ENCODE measurements around the gene SON. TPM values are rescaled to one million over a fixed set of nuclear protein-coding genes. Genes with fewer than 3 reads are reported as not detected.
"Not testable (repeated sequence)": the region's sequence is repeated elsewhere in the genome, so short reads cannot be mapped to it uniquely, and the experiment has no call there.

Gene SON
- total RNA-seq, 1 experiment from 2014 or later: 73.8 TPM

GRCh38 chr21:33572350-33572749 lies 29.5 kb downstream of the SON start:
- Histone ChIP-seq H3K4me3 (ENCODE audit: insufficient read depth, low read depth, low read length) (no peak overlapping the region), H3K36me3 (replicated peaks; ENCODE audit: control insufficient read depth, insufficient read depth, low read length) (peaks cover 35% of the 10 kb centered on the region), H3K27me3 (ENCODE audit: control insufficient read depth, insufficient read depth, low read length) (no peaks in the 10 kb centered on the region)
- DNase-seq: no peak

- peaks cover 22% of the 10 kb centered on the region for H3K36me3 ChIP-seq (replicated peaks; ENCODE audit: control insufficient read depth, insufficient read depth, low read length)
- H3K4me3 ChIP-seq (ENCODE audit: insufficient read depth, low read depth, low read length); DNase-seq; H3K27me3 ChIP-seq (ENCODE audit: control insufficient read depth, insufficient read depth, low read length): not testable (repeated sequence)
Measured at GRCh38 chr21:33576741-33577141, 33.9 kb downstream of the SON start.

- no peaks in the 10 kb centered on the region for H3K27me3 ChIP-seq (ENCODE audit: control insufficient read depth, insufficient read depth, low read length)
- no peak for DNase-seq
- peaks cover 17% of the 10 kb centered on the region for H3K36me3 ChIP-seq (replicated peaks; ENCODE audit: control insufficient read depth, insufficient read depth, low read length)
- no peak overlapping the region for H3K4me3 ChIP-seq (ENCODE audit: insufficient read depth, low read depth, low read length)
Measured at GRCh38 chr21:33578214-33578613, 35.4 kb downstream of the SON start.

DNA sequence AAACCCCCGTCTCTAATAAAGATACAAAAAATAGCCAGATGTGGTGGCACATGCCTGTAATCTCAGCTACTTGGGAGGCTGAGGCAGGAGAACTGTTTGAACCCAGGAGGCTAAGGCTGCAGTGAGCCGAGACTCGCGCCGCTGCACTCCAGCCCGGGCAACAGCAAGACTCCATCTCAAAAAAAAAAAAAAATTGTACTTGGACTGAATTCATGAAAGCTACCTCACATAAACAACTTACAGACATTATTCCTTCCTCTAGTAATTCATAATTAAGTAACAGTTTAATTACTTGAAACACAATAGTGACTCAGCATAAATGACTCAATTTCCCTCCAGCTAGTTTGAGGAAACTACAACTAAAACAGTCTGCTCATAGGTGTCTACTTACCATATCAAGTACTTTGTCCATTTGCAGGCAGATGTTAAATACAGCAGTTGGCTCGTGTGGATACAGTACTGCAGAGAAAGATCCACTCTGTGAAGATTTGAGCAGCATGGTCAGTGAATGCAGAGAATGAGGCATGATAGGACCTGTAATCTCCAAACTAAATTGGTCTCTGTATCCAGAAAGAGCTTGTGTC lies 36.2 kb downstream of the SON start:
- Histone ChIP-seq H3K36me3 (replicated peaks; ENCODE audit: control insufficient read depth, insufficient read depth, low read length) (peaks cover 16% of the 10 kb centered on the region), H3K4me3 (ENCODE audit: insufficient read depth, low read depth, low read length) (no peak overlapping the region), H3K27me3 (ENCODE audit: control insufficient read depth, insufficient read depth, low read length) (no peaks in the 10 kb centered on the region)
- DNase-seq: no peak

DNA sequence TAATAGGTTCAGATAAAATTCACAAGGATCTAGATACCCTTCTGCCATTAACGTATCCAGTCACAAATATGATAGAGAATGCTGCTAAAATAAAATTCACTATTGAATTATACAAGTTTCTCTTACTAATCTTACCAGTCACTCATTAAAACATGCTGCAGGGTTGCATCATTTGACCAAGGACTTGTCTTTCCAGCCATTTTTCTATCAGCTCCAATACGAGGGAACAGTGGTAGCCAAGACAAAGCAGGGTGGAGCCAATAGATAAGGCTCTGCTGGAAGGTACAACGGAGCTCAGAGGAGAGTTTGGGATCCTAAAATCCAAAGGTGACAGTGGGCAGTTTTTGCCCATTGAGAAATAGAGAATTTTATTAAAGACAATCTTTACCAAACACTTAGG lies 41.6 kb downstream of the SON start:
- H3K4me3 ChIP-seq (ENCODE audit: insufficient read depth, low read depth, low read length): no peak overlapping the region
- no peak for DNase-seq
- H3K27me3 ChIP-seq (ENCODE audit: control insufficient read depth, insufficient read depth, low read length): peaks cover 3% of the 10 kb centered on the region
- peaks cover 3% of the 10 kb centered on the region for H3K36me3 ChIP-seq (replicated peaks; ENCODE audit: control insufficient read depth, insufficient read depth, low read length)

GRCh38 chr21:33586927-33587326 lies 44.1 kb downstream of the SON start:
- DNase-seq: no peak

GRCh38 chr21:33587792-33588484 lies 45.1 kb downstream of the SON start:
- peaks cover 3% of the 10 kb centered on the region for H3K27me3 ChIP-seq (ENCODE audit: control insufficient read depth, insufficient read depth, low read length)
- DNase-seq: peak; percentile 75
- H3K36me3 ChIP-seq (replicated peaks; ENCODE audit: control insufficient read depth, insufficient read depth, low read length): peaks cover 2% of the 10 kb centered on the region
- peak overlapping the region; percentile 88 for H3K4me3 ChIP-seq (ENCODE audit: insufficient read depth, low read depth, low read length)

More at GRCh38 chr21:33586927-33587326, 44.1 kb downstream of the SON start:
- Histone ChIP-seq H3K27me3 (ENCODE audit: control insufficient read depth, insufficient read depth, low read length) (peaks cover 3% of the 10 kb centered on the region), H3K36me3 (replicated peaks; ENCODE audit: control insufficient read depth, insufficient read depth, low read length) (peaks cover 2% of the 10 kb centered on the region), H3K4me3 (ENCODE audit: insufficient read depth, low read depth, low read length) (no peak overlapping the region)

- DNase-seq: peak; percentile 99
- H3K36me3 ChIP-seq (replicated peaks; ENCODE audit: control insufficient read depth, insufficient read depth, low read length): peaks cover 2% of the 10 kb centered on the region
Measured at GRCh38 chr21:33588485-33589335, 45.9 kb downstream of the SON start, which contains the start of gene DONSON. Gene DONSON (minus strand): TSS chr21:33588684. CDS start chr21:33588641, 43 bp downstream.

GRCh38 chr21:33598051-33598450 lies 55.2 kb downstream of the SON start:
- Histone ChIP-seq H3K36me3 (replicated peaks; ENCODE audit: control insufficient read depth, insufficient read depth, low read length) (peaks cover 10% of the 10 kb centered on the region), H3K27me3 (ENCODE audit: control insufficient read depth, insufficient read depth, low read length) (no peaks in the 10 kb centered on the region), H3K4me3 (ENCODE audit: insufficient read depth, low read depth, low read length) (no peak overlapping the region)
- DNase-seq: no peak

More at GRCh38 chr21:33588485-33589335, 45.9 kb downstream of the SON start, which contains the start of gene DONSON:
- H3K27me3 ChIP-seq (ENCODE audit: control insufficient read depth, insufficient read depth, low read length): peaks cover 3% of the 10 kb centered on the region
- peak within 1 kb of the TSS; percentile 88 for H3K4me3 ChIP-seq (ENCODE audit: insufficient read depth, low read depth, low read length)

DNA sequence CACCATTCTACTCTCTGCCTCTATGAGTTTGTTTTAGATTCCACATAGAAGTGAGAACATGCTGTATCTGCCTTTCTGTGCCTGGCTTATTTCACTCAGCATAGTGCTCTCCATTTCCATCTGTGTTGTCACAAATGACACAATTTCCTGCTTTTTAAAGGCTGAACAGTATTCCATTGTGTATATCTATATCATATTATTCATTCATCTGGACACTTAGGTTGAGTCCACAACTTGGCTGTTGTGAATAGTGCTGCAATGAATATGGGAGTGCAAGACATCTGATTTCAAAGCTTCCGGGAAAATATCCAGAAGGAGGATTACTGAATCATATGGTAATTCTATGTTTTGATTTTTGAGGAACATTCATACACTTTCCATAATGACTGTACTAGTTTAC lies 65.7 kb downstream of the SON start:
- Histone ChIP-seq H3K27me3 (ENCODE audit: control insufficient read depth, insufficient read depth, low read length) (no peaks in the 10 kb centered on the region), H3K36me3 (replicated peaks; ENCODE audit: control insufficient read depth, insufficient read depth, low read length) (no peaks in the 10 kb centered on the region; the same call in 1 of the 2 replicates), H3K4me3 (ENCODE audit: insufficient read depth, low read depth, low read length) (no peak overlapping the region)
- DNase-seq: no peak

- no peaks in the 10 kb centered on the region; the same call in 1 of the 2 replicates for H3K36me3 ChIP-seq (replicated peaks; ENCODE audit: control insufficient read depth, insufficient read depth, low read length)
- H3K27me3 ChIP-seq (ENCODE audit: control insufficient read depth, insufficient read depth, low read length): no peaks in the 10 kb centered on the region
- no peak overlapping the region for H3K4me3 ChIP-seq (ENCODE audit: insufficient read depth, low read depth, low read length)
- no peak for DNase-seq
Measured at GRCh38 chr21:33611006-33611744, 68.3 kb downstream of the SON start.

GRCh38 chr21:33617565-33617964 lies 74.7 kb downstream of the SON start:
- not testable (repeated sequence) for H3K36me3 ChIP-seq (replicated peaks; ENCODE audit: control insufficient read depth, insufficient read depth, low read length); H3K27me3 ChIP-seq (ENCODE audit: control insufficient read depth, insufficient read depth, low read length); DNase-seq; H3K4me3 ChIP-seq (ENCODE audit: insufficient read depth, low read depth, low read length)

DNA sequence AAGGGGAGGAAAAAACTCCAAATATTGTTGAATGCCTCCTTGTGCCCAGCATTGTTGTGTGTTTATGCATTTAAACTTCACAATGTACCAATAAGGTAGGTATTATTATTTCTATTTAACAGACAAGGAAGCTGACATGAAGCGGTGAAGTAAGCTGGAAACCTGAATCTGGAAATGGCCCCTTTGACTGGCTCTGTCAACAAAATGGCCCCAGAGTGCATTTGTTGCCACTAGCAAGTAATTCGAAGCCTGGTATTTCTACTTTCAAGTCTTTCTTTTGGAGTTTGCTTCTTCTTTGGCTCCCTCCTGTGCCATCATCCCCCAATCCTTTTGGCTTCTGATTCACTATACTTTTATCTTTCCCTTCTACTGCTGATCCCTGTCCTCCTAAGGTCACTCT lies 75.6 kb downstream of the SON start:
- DNase-seq: peak; percentile 30
- no peaks in the 10 kb centered on the region for H3K27me3 ChIP-seq (ENCODE audit: control insufficient read depth, insufficient read depth, low read length)
- H3K4me3 ChIP-seq (ENCODE audit: insufficient read depth, low read depth, low read length): no peak overlapping the region
- no peaks in the 10 kb centered on the region; the same call in 1 of the 2 replicates for H3K36me3 ChIP-seq (replicated peaks; ENCODE audit: control insufficient read depth, insufficient read depth, low read length)

GRCh38 chr21:33619726-33620125 lies 76.9 kb downstream of the SON start:
- H3K36me3 ChIP-seq (replicated peaks; ENCODE audit: control insufficient read depth, insufficient read depth, low read length): no peaks in the 10 kb centered on the region; the same call in 1 of the 2 replicates
- DNase-seq: no peak
- no peaks in the 10 kb centered on the region for H3K27me3 ChIP-seq (ENCODE audit: control insufficient read depth, insufficient read depth, low read length)
- H3K4me3 ChIP-seq (ENCODE audit: insufficient read depth, low read depth, low read length): no peak overlapping the region
